NCI-H748 (cell line): Measurements from ENCODE around the gene GAS6.
"Not testable (repeated sequence)": the region's sequence is repeated elsewhere in the genome, so short reads cannot be mapped to it uniquely, and the experiment has no call there.

ENCODE experiments used
- DNase-seq: peaks from one replicate; lab custom pipeline; 2025; ENCODE audit not compliant: unreplicated experiment; lab: John Stamatoyannopoulos, UW

GAS6 gene

GRCh38 chr13:113811081-113811928 is 52.6 kb downstream of the GAS6 start:
- no peak for DNase-seq

GRCh38 chr13:113810640-113811039 is 53.2 kb downstream of the GAS6 start:
- no peak for DNase-seq

GRCh38 chr13:113809934-113810333 is 53.9 kb downstream of the GAS6 start:
- DNase-seq = no peak

- no peak for DNase-seq
These were observed 55.6 kb downstream of the GAS6 start for GRCh38 chr13:113808058-113808834.

- DNase-seq = no peak
These were observed 57.4 kb downstream of the GAS6 start for GRCh38 chr13:113806526-113806925.

- DNase-seq = no peak
These were observed 57.8 kb downstream of the GAS6 start for GRCh38 chr13:113806104-113806471.

GRCh38 chr13:113805431-113806103 is 58.3 kb downstream of the GAS6 start:
- no peak for DNase-seq

- no peak for DNase-seq
These were observed 59.0 kb downstream of the GAS6 start for GRCh38 chr13:113804703-113805430.

- no peak for DNase-seq
These were observed 59.7 kb downstream of the GAS6 start for GRCh38 chr13:113804017-113804702.

GRCh38 chr13:113803409-113804016 is 60.4 kb downstream of the GAS6 start:
- no peak for DNase-seq

GRCh38 chr13:113802761-113803160 is 61.1 kb downstream of the GAS6 start:
- no peak for DNase-seq

GRCh38 chr13:113802090-113802531 is 61.8 kb downstream of the GAS6 start:
- DNase-seq = no peak

- DNase-seq = no peak
These were observed 62.5 kb downstream of the GAS6 start for GRCh38 chr13:113801289-113801961.

- DNase-seq = no peak
These were observed 63.3 kb downstream of the GAS6 start for GRCh38 chr13:113800576-113800926.

- DNase-seq = no peak
These were observed 65.6 kb downstream of the GAS6 start for GRCh38 chr13:113798200-113798811.

- no peak for DNase-seq
These were observed 66.8 kb downstream of the GAS6 start for GRCh38 chr13:113796964-113797676.

- no peak for DNase-seq
These were observed 67.5 kb downstream of the GAS6 start for GRCh38 chr13:113796211-113796963.

GRCh38 chr13:113795362-113795761 is 68.5 kb downstream of the GAS6 start:
- not testable (repeated sequence) for DNase-seq
